DMS79 (cell line): ENCODE results near the gene HNF4A.
A peak's percentile ranks its signal among the peaks of the same experiment; 100 is the strongest.
"Not testable (repeated sequence)": the region's sequence is repeated elsewhere in the genome, so short reads cannot be mapped to it uniquely, and the experiment has no call there.

Experiments used
- DNase-seq: peaks from one replicate; lab custom pipeline; 2025; lab: John Stamatoyannopoulos, UW

Gene HNF4A

DNA sequence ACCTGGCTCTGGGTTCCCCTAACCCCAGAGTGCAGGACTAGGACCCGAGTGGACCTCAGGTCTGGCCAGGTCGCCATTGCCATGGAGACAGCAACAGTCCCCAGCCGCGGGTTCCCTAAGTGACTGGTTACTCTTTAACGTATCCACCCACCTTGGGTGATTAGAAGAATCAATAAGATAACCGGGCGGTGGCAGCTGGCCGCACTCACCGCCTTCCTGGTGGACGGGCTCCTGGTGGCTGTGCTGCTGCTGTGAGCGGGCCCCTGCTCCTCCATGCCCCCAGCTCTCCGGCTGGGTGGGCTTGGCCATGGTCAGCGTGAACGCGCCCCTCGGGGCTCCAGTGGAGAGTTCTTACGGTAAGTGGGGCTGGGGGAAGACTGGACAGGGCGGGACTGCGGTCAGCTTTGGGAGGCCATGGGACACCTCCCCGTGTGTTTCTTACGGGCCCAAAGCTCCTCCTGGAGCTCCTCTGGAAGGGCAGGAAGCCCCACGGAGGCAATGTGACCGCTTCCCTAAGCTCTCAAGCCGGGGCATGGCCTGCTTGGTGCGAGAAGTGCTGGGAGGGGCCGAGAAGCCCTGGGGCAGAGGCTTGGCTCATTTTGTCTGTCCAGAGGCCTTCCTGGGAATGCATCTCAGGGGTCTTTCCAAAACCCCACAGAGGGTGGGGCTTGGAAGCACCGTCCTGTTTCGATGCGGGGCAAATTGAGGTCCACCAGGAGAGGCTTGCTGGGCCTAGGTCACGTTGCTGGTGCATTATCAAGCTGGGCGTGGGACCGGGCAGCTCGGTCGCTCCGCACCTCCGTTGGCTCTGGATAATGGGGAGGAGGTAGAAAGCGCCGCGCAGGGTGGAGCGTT, at the start of gene HNF4A:
HNF4A (plus strand) TSS at position 202 of the 855 bp plus-strand sequence; CDS start at position 308, 106 bp downstream.
- DNase-seq: no peak

- no peak for DNase-seq
These were observed 48.6 kb upstream of the HNF4A start for GRCh38 chr20:44306927-44307326.

GRCh38 chr20:44309763-44310663, 45.5 kb upstream of the HNF4A start:
- no peak for DNase-seq

GRCh38 chr20:44310664-44311639, 44.5 kb upstream of the HNF4A start, which contains the start of gene FITM2:
FITM2 (minus strand) TSS chr20:44311202; CDS start chr20:44311148, 54 bp downstream.
- DNase-seq: peak; percentile 41

DNA sequence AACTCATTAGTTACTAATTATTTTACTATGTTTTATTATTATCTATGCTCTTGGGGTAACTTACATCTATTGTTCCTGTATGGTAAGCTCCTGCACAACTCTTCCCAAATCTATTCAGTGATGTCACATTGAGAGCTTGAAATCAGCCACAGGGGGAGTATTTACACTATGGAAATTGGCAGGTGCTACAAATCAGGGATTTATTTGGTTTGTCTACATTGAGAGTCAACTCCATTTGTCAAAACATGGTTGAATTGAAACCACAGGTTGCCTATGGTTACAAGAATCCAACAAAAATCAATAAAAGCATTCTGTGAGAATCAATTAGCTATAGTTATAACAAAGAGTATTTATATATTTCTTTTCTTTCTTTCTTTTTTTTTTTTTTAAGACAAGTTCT, 40.6 kb upstream of the HNF4A start:
- DNase-seq: no peak

DNA sequence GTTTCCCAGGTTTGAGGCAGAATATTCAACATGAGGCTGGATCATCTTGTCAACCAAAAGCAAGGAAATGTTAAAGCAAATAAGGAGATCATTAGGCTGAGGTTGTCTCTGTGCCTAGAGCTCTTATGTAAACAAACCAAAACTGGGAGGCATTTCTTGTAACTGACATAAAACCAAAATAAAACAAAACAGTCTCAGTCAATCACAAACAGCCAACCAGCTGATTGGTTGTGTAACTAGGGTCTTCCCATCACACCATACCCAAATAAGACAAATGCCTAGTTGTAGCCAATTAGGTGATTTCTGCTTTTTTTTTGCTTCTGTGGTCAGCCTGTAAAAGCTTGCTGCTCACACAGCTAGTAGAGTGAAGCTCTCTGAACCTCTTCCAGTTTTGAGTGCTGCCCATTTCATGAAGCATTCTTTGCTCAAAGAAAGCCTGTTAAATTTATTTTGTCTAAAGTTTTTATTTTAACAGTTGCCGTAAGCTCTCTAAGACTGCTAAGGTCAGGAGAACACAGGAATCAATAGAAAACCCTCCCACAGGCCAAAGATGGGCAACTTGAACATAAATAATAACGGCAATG, 35.6 kb upstream of the HNF4A start:
- DNase-seq: no peak

GRCh38 chr20:44324343-44324742, 31.2 kb upstream of the HNF4A start:
- no peak for DNase-seq

GRCh38 chr20:44326391-44327159, 28.9 kb upstream of the HNF4A start:
- no peak for DNase-seq

GRCh38 chr20:44327748-44328147, 27.8 kb upstream of the HNF4A start:
- DNase-seq: not testable (repeated sequence)

GRCh38 chr20:44328428-44328827, 27.1 kb upstream of the HNF4A start:
- DNase-seq: no peak

DNA sequence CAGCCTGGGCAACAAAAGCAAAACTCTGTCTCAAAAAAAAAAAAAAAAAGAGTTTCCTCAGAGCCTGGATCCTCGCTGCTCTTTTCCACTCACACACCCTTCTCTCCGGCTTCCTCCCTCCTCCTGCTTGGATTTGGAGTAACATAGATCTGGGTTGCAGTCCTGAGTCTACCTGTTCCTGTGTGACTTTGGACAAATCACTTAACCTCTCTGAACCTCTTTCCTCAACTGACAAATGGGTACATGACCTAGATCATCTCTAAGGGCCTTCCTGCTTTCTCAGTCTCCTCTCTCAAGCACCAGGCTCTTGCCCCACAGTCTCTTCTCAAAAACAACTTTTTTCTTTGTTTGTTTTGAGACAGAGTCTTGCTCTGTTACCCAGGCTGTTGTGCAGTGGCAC, 24.3 kb upstream of the HNF4A start:
- no peak for DNase-seq

DNA sequence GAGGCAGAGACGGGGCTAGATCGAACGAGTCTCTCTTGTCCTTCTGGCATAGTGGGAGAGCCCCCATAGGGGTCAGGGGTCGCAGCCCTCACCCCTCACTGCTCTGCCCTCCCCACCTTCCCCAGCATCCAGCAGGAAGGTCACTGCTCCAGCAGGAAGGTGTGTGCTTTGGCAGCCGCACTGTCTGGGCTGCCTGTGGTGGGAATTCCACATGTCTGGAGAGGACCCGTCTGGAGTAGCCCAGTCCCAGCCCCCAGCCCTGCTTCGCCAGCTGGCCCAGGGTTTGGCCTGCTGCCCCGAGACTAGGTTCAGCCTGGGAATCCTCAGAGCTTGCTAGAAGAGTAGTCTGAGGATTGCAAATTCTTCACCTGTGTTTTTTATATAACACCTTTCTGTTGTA, 21.2 kb upstream of the HNF4A start:
- DNase-seq: no peak

DNA sequence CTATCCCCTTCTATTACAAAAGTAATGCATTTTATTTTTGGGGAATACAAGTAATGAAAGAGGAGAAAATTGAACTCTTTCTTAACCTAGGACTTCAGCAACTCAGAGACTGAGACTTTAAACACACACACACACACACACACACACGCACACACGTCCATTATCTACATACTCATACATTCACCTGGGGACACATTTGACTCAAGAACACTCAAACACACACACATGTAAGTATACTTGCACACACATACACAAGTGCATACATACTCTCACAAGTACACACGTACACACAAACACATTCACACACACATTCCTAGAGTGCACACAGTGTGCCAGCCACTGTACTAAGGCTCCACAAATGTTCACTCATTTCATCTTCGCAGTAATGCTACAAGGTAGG, 20.8 kb upstream of the HNF4A start:
- DNase-seq: no peak

DNA sequence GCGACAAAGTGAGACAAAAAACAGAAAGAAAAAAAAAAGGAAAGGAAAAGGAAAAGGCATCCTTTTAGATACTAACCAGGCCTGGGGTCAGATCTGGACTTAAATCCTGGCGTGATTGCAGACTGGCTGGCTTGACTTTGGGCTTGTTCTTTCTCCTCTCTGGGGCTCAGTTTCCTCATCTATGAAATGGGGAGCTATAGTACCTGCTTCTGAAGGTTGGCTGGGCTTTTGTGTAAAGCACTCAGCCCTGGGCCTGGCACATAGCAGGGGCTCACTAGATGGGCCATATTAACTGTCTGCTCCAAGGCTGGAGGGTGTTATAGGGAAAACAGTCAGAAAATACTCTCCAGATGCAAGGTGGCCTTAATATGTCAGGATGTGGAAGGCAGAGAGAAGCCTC, 19.8 kb upstream of the HNF4A start:
- no peak for DNase-seq

- DNase-seq: no peak
These were observed 19.4 kb upstream of the HNF4A start for GRCh38 chr20:44336086-44336485.

DNA sequence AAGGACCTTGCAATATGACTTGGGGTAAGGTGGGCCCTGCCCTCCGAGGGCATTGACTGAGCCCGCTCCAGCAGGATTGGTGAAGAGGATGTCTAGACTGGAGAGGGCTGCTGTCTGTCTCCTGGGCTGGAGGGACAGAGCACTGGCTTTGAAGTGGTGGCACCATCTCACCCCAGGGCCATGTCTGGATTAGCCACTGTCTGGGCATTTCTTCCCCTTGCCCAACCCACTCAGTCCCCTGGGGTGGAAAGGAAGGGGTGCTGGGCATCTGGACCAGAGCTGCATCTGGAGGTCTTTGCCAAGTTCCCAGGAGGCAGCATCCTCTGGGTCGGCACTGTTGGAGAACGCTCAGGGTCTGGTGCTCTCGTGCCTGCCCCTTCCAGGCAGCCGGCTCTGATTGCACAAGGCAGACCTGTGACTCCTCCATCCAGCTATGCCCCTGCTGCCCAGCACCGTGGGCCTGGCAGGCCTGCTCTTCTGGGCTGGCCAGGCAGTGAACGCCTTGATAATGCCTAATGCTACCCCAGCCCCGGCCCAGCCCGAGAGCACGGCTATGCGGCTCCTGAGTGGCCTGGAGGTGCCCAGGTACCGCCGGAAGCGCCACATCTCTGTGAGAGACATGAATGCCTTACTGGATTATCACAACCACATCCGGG, 18.6 kb upstream of the HNF4A start, which contains the start of gene R3HDML:
R3HDML (plus strand) TSS at position 319 of the 656 bp plus-strand sequence; CDS start at position 434, 115 bp downstream.
- no peak for DNase-seq

- no peak for DNase-seq
These were observed 13.3 kb upstream of the HNF4A start for GRCh38 chr20:44342248-44342647.

DNA sequence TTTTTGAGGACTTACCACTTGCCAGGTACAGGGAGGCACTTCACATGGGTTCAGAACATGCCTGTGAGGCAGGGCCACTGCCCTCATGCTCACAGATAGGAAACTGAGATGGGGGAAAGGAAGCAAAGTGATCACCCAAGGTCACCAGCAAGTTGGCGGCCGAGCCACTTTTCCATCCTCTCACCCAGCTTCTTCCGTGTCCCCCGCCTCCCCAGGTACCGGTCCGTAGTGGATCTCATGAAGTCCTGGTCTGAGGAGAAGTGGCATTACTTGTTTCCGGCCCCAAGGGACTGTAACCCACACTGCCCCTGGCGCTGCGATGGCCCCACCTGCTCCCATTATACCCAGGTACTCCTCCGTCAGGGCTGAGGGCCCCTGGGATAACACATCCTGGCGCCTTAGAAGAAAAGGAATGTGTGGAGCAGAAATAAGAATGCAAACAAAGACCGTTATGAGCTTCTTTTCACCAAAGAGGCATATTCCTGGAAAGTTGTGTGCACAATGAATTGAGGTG, 12.3 kb upstream of the HNF4A start:
- no peak for DNase-seq

DNA sequence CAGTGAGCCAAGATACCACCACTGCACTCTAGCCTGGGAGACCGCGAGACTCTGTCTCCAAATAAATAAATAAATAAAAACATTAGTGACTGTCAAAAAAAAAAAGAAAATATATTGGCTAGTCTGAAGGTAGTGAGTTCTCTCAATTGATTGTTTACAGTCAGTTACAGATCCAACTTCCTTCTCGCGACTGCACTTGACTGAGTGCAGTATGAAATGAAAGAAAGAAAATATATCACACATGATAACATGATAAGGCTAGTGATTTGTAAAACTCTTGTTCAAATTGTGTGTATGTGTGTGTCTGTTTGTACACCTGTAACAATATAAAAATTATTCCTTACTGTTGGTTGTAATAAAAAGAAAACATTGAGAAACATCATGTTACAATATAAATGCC, 10.8 kb upstream of the HNF4A start:
- DNase-seq: no peak

DNA sequence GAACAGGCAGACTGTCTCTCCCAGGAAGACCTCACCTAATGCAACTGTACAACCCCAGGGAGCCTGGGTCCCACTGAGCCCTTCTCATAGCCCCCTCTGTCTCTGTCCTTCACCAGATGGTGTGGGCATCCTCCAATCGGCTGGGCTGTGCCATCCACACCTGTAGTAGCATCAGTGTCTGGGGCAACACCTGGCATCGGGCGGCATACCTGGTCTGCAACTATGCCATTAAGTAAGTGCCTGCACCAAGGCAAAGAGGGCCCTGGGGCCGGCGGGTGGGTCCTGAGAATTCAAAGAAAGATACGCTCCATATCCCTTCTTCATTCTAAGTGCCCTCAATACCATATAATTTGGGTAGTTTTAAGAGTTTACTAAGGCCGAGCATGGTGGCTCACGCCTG, 10.4 kb upstream of the HNF4A start:
- no peak for DNase-seq
